K562 (cell line): ENCODE results near the gene RFNG. TPM values are rescaled to one million over a fixed set of nuclear protein-coding genes. Genes with fewer than 3 reads are reported as not detected.

Source experiments
- ARID2 ChIP-seq: fragments of 450-650 bp; IDR thresholded peaks from 2 replicates; pipeline ENCODE4 v1.6.1; 2017; ENCODE audit warnings: antibody characterized with exemption, mild to moderate bottlenecking
- ATF7 ChIP-seq: fragments of 450-650 bp; IDR thresholded peaks from 2 replicates; pipeline ENCODE4 v1.7.1; 2014; ENCODE audit warnings: mild to moderate bottlenecking, moderate library complexity
- E4F1 ChIP-seq: fragments of 250-450 bp; sonication (Bioruptor Pico); IDR thresholded peaks from 2 replicates; pipeline ENCODE4 v1.5.0; 2021; ENCODE audit warnings: mild to moderate bottlenecking, borderline replicate concordance
- ESRRA ChIP-seq: fragments of 450-650 bp; IDR thresholded peaks from 2 replicates; pipeline ENCODE4 v1.6.1; 2014; ENCODE audit warnings: low read depth, mild to moderate bottlenecking, moderate library complexity, borderline replicate concordance
- GABPA ChIP-seq: fragments of 200-800 bp; sonication (Bioruptor generic); conservative IDR thresholded peaks from 2 replicates; pipeline ENCODE4 v1.6.1; 2016; ENCODE audit warnings: low read depth, missing genetic modification characterization, missing compliant biosample characterization
- GTF2F1 ChIP-seq: IDR thresholded peaks from 2 replicates; pipeline ENCODE4 v1.6.1; 2011; ENCODE audit warnings: low read depth, low read length, improper control_type of control experiment
- HMGXB4 ChIP-seq: sonication (generic); formaldehyde crosslinking; IDR thresholded peaks from 2 replicates; pipeline ENCODE4 v1.8.1; 2023; ENCODE audit warnings: mild to moderate bottlenecking, missing genetic modification reagents
- KDM2B ChIP-seq: fragments of 250-450 bp; sonication (Bioruptor Pico); IDR thresholded peaks from 2 replicates; pipeline ENCODE4 v1.8.0; 2021; ENCODE audit warnings: mild to moderate bottlenecking, moderate library complexity
- MTA3 ChIP-seq: fragments of 450-650 bp; formaldehyde crosslinking; IDR thresholded peaks from 2 replicates; pipeline ENCODE4 v1.6.1; 2017; ENCODE audit warnings: mild to moderate bottlenecking, borderline replicate concordance
- NEUROD1 ChIP-seq: fragments of 150-350 bp; IDR thresholded peaks from 2 replicates; pipeline ENCODE4 v1.6.1; 2014; ENCODE audit warnings: borderline replicate concordance, low read length, low read depth; ENCODE audit not compliant: partially characterized antibody
- SMARCA4 ChIP-seq: fragments of 450-650 bp; IDR thresholded peaks from 2 replicates; pipeline ENCODE4 v1.6.1; 2016
- TRIM28 ChIP-seq: fragments of 450-650 bp; IDR thresholded peaks from 2 replicates; pipeline ENCODE4 v1.6.1; 2017
- XRCC3 ChIP-seq: fragments of 450-650 bp; IDR thresholded peaks from 2 replicates; pipeline ENCODE4 v1.6.1; 2017; ENCODE audit warnings: mild to moderate bottlenecking, moderate library complexity
- ZNF398 ChIP-seq: fragments of 250-450 bp; sonication (Bioruptor Pico); IDR thresholded peaks from 2 replicates; pipeline ENCODE4 v1.8.0; 2021; ENCODE audit warnings: moderate library complexity, mild to moderate bottlenecking, inconsistent platforms
- ZNF561 ChIP-seq: fragments of 450-650 bp; formaldehyde crosslinking; conservative IDR thresholded peaks from 2 replicates; pipeline ENCODE4 v1.4.0; 2020; ENCODE audit warnings: mild to moderate bottlenecking, moderate library complexity
- ZNF778 ChIP-seq: fragments of 450-650 bp; formaldehyde crosslinking; IDR thresholded peaks from 2 replicates; pipeline ENCODE4 v1.4.0; 2020; ENCODE audit warnings: mild to moderate bottlenecking, moderate library complexity
- polyA plus RNA-seq, 8 experiments: library from polyadenylated mRNA; depleted of rRNA in 4 of 8; stranded (reverse) in 5 of 8; unstranded in 3 of 8; fragments of >200 nt; fragmentation: Nextera tagmentation in 2 of 8; fragmentation: Illumina TruSeq in 1 of 8; extraction: Ambion mirVana in 2 of 8; extraction: Trizol in 1 of 8; gene quantifications; 2 replicates each; pipeline versions ENCODE4 v1.2.1 to v1.2.3, GENCODE V29; 2011 to 2014; ENCODE audit warnings: inconsistent platforms in 1 of 8, missing spikeins in 1 of 8
- total RNA-seq, 7 experiments: library from RNA; depleted of rRNA in 6 of 7; stranded (reverse); fragments of >200 nt in 6 of 7; fragmentation: Illumina TruSeq in 2 of 7; extraction: Trizol in 2 of 7; gene quantifications; 2 replicates each; pipeline versions ENCODE4 v1.2.1 to v1.2.3, GENCODE V29; 2011 to 2021; ENCODE audit warnings: low replicate concordance in 1 of 7
- TF ChIP-seq, protein P1 (sequence below): sonication (generic); formaldehyde crosslinking; IDR thresholded peaks from 2 replicates; pipeline ENCODE4 v1.8.0; 2023; ENCODE audit warnings: mild to moderate bottlenecking, missing genetic modification reagents

Gene RFNG
- total and polyA plus RNA-seq, 9 of the 15 experiments (the other 6 are each of a cell fraction or from before 2014, with no cell fraction given) = 0.32 to 32.8 (median 9.5) TPM

GRCh38 chr17:82030470-82031302 lies 20.9 kb downstream of the RFNG start (continued):
- TF ChIP-seq SMARCA4 (no peak), ZNF398 (CRISPR knock-in tag) (no peak), ZNF561 (CRISPR knock-in tag) (no peak), E4F1 (CRISPR knock-in tag) (no peak), NEUROD1 (peak; percentile 49), ESRRA (peak; percentile 24; the same call in 1 of the 2 replicates), GABPA (tag) (peak; percentile 55), XRCC3 (no peak), ARID2 (peak; percentile 66; the same call in 1 of the 2 replicates), HMGXB4 (CRISPR knock-in tag) (peak; percentile 54; the same call in 1 of the 2 replicates), KDM2B (CRISPR knock-in tag) (0 out of 2 replicates have a peak, but pooled peaks have one; percentile 39), TRIM28 (no peak), GTF2F1 (0 out of 2 replicates have a peak, but pooled peaks have one; percentile 13), ZNF778 (CRISPR knock-in tag) (no peak), ATF7 (peak; percentile 42; the same call in 1 of the 2 replicates), MTA3 (0 out of 2 replicates have a peak, but pooled peaks have one; percentile 73)
- TF ChIP-seq, protein P1, sequence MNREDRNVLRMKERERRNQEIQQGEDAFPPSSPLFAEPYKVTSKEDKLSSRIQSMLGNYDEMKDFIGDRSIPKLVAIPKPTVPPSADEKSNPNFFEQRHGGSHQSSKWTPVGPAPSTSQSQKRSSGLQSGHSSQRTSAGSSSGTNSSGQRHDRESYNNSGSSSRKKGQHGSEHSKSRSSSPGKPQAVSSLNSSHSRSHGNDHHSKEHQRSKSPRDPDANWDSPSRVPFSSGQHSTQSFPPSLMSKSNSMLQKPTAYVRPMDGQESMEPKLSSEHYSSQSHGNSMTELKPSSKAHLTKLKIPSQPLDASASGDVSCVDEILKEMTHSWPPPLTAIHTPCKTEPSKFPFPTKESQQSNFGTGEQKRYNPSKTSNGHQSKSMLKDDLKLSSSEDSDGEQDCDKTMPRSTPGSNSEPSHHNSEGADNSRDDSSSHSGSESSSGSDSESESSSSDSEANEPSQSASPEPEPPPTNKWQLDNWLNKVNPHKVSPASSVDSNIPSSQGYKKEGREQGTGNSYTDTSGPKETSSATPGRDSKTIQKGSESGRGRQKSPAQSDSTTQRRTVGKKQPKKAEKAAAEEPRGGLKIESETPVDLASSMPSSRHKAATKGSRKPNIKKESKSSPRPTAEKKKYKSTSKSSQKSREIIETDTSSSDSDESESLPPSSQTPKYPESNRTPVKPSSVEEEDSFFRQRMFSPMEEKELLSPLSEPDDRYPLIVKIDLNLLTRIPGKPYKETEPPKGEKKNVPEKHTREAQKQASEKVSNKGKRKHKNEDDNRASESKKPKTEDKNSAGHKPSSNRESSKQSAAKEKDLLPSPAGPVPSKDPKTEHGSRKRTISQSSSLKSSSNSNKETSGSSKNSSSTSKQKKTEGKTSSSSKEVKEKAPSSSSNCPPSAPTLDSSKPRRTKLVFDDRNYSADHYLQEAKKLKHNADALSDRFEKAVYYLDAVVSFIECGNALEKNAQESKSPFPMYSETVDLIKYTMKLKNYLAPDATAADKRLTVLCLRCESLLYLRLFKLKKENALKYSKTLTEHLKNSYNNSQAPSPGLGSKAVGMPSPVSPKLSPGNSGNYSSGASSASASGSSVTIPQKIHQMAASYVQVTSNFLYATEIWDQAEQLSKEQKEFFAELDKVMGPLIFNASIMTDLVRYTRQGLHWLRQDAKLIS (CRISPR knock-in tag) = 0 out of 2 replicates have a peak, but pooled peaks have one; percentile 83
